Central memory CD8-positive, alpha-beta T cell (primary cell): ENCODE results near the gene ICA1L.
"Not testable (repeated sequence)": the region's sequence is repeated elsewhere in the genome, so short reads cannot be mapped to it uniquely, and the experiment has no call there.

Experiments used
- ATAC-seq: fragments of 150-1000 bp; cut with Tn5 transposase; replicated peaks from 2 replicates; pipeline ENCODE4 v1.10.0; 2022; ENCODE audit warnings: mild to moderate bottlenecking, moderate FRiP score, moderate number of reproducible peaks; ENCODE audit not compliant: poor library complexity, severe bottlenecking; ENCODE audit errors: extremely low read depth
- DNase-seq, 2 donors: peaks; one replicate each; pipeline ENCODE4 v3.0.0; 2021; ENCODE audit warnings: low spot score in 2 of 2
- H3K27ac Mint-ChIP-seq: one replicate; pipeline ENCODE4 v1.8.0; 2022; ENCODE audit warnings: low read depth, mild to moderate bottlenecking, moderate library complexity, mixed read lengths
- H3K27me3 Mint-ChIP-seq: one replicate; pipeline ENCODE4 v1.8.0; 2022; ENCODE audit warnings: mixed read lengths
- H3K36me3 Mint-ChIP-seq: one replicate; pipeline ENCODE4 v1.8.0; 2022; ENCODE audit warnings: mild to moderate bottlenecking, moderate library complexity, mixed read lengths; ENCODE audit not compliant: insufficient read depth
- H3K4me1 Mint-ChIP-seq: one replicate; pipeline ENCODE4 v1.8.0; 2022; ENCODE audit warnings: mixed read lengths
- H3K4me3 Mint-ChIP-seq: one replicate; pipeline ENCODE4 v1.8.0; 2022; ENCODE audit warnings: mild to moderate bottlenecking, moderate library complexity, mixed read lengths
- H3K9me3 Mint-ChIP-seq: one replicate; pipeline ENCODE4 v1.8.0; 2022; ENCODE audit warnings: mixed read lengths

Gene ICA1L

GRCh38 chr2:202831242-202832220 lies 40.0 kb downstream of the ICA1L start:
- H3K9me3 Mint-ChIP-seq, result no peaks in the 10 kb centered on the region
- no peaks in the 10 kb centered on the region for H3K27me3 Mint-ChIP-seq
- H3K36me3 Mint-ChIP-seq, result peaks cover 3% of the 10 kb centered on the region
- DNase-seq (peak in 1 of 2 donors; percentile 32), ATAC-seq (peak; percentile 72)
- peak overlapping the region; percentile 19 for H3K27ac Mint-ChIP-seq
- H3K4me1 Mint-ChIP-seq, result peaks cover 10% of the 10 kb centered on the region
- no peak overlapping the region for H3K4me3 Mint-ChIP-seq

- H3K36me3 Mint-ChIP-seq, result peaks cover 5% of the 10 kb centered on the region
- H3K27me3 Mint-ChIP-seq, result no peaks in the 10 kb centered on the region
- no peak for DNase-seq
- no peaks in the 10 kb centered on the region for H3K4me1 Mint-ChIP-seq
- no peak overlapping the region for H3K27ac Mint-ChIP-seq
- no peak overlapping the region for H3K4me3 Mint-ChIP-seq
- ATAC-seq, result no peak
- H3K9me3 Mint-ChIP-seq, result no peaks in the 10 kb centered on the region
Observed at GRCh38 chr2:202824901-202825300, 46.7 kb downstream of the ICA1L start.

GRCh38 chr2:202822411-202822810 lies 49.2 kb downstream of the ICA1L start:
- H3K9me3 Mint-ChIP-seq, result no peaks in the 10 kb centered on the region
- H3K27me3 Mint-ChIP-seq, result no peaks in the 10 kb centered on the region
- no peak overlapping the region for H3K27ac Mint-ChIP-seq
- H3K36me3 Mint-ChIP-seq, result peaks cover 4% of the 10 kb centered on the region
- ATAC-seq, result no peak
- H3K4me1 Mint-ChIP-seq, result no peaks in the 10 kb centered on the region
- H3K4me3 Mint-ChIP-seq, result no peak overlapping the region
- no peak for DNase-seq

DNA sequence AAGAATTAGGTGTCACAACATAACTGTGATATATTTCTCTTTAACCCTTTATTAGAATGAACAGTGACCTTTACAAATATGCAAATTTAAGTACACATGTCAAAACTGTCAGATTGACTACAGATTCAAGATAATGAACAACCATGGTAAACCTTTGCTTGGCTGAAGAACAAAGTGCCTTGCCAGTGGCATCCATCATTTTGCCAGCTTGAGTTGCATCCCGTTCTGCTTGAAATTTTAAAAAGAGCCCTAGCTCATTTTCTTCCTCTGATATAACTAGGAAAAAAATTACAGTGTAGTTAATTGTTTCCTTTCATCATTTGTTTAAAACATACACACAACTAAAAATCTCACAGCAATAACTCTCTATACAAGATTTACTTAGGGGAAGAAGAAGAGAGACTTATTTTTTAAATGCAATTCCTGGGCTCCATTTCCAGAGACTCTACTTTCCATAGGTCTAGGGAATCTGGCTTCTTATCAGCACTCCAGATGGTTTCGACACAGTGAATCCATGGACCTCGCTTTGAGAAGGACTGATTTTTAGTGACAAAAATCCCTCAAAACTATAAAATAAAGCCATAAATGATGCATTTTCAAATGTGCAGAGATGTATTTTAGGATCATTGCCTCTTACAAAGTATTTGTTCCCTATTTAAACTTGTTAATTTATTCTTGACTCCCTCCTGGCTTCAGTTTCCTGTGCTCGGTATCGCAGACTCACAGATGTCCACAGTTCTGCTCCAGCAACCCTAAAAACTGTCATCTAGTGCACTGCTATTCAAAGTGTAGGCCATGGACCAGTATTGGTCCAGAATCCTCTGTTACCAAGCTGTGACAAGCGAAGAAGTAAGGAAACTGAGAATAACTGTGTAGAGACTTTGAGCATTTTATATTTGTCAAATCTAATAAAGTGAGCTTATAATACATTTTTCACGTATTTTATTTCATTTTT lies 50.1 kb downstream of the ICA1L start:
- Mint-ChIP-seq H3K9me3 (no peaks in the 10 kb centered on the region), H3K36me3 (peaks cover 3% of the 10 kb centered on the region), H3K27me3 (no peaks in the 10 kb centered on the region), H3K4me1 (no peaks in the 10 kb centered on the region), H3K27ac (no peak overlapping the region), H3K4me3 (no peak overlapping the region)
- no peak for DNase-seq
- no peak for ATAC-seq

DNA sequence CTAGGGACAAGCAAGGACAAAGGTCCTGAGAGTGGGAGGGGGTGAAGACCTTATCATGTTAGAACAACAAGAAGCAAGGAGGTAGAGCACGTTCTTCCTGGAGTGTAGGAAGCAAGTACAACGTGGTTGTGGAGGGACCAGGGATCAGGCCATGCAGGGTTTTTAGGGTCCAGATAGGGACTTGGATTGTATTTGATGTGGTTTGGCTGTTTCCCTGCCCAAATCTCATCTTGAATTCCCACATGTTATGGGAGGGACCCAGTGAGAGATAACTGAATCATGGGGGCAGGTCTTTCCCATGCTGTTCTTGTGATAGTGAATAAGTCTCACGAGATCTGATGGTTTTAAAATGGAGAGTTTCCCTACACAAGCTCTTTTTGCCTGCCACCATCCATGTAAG lies 53.2 kb downstream of the ICA1L start:
- DNase-seq, result no peak
- H3K9me3 Mint-ChIP-seq, result no peaks in the 10 kb centered on the region
- no peaks in the 10 kb centered on the region for H3K4me1 Mint-ChIP-seq
- ATAC-seq, result no peak
- no peaks in the 10 kb centered on the region for H3K27me3 Mint-ChIP-seq
- no peak overlapping the region for H3K4me3 Mint-ChIP-seq
- no peak overlapping the region for H3K27ac Mint-ChIP-seq
- H3K36me3 Mint-ChIP-seq, result peaks cover 4% of the 10 kb centered on the region

GRCh38 chr2:202817771-202818170 lies 53.8 kb downstream of the ICA1L start:
- Mint-ChIP-seq H3K9me3 (no peaks in the 10 kb centered on the region), H3K4me3 (no peak overlapping the region), H3K27ac (no peak overlapping the region), H3K4me1 (no peaks in the 10 kb centered on the region), H3K27me3 (no peaks in the 10 kb centered on the region), H3K36me3 (peaks cover 4% of the 10 kb centered on the region)
- DNase-seq (no peak), ATAC-seq (no peak)

GRCh38 chr2:202815548-202816360 lies 55.8 kb downstream of the ICA1L start:
- no peak for DNase-seq
- Mint-ChIP-seq H3K36me3 (peaks cover 10% of the 10 kb centered on the region), H3K27ac (no peak overlapping the region), H3K4me1 (no peaks in the 10 kb centered on the region), H3K9me3 (no peaks in the 10 kb centered on the region), H3K27me3 (no peaks in the 10 kb centered on the region), H3K4me3 (no peak overlapping the region)
- no peak for ATAC-seq

DNA sequence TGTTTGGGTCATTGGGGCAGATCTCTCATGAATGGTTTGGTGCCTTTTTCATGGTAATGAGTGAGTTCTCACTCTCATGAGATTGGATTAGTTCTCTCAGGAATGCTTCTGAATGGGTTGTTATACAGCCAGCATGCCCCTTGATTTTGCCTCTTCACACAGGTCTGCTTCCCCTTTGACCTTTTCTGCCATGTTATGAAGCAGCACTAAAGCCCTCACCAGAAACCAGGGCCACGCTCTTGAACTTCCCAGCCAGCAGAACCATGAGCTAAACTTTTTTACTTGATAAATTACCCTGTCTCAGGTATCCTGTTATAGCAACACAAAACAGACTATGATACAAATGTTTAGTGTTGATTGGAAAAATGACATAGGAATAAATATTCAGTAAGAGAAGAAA lies 57.3 kb downstream of the ICA1L start:
- Mint-ChIP-seq H3K9me3 (no peaks in the 10 kb centered on the region), H3K27ac (no peak overlapping the region), H3K4me3 (no peak overlapping the region), H3K36me3 (peaks cover 10% of the 10 kb centered on the region), H3K4me1 (no peaks in the 10 kb centered on the region), H3K27me3 (no peaks in the 10 kb centered on the region)
- DNase-seq, result no peak
- ATAC-seq, result no peak

GRCh38 chr2:202813387-202813786 lies 58.2 kb downstream of the ICA1L start:
- no peaks in the 10 kb centered on the region for H3K27me3 Mint-ChIP-seq
- peaks cover 10% of the 10 kb centered on the region for H3K36me3 Mint-ChIP-seq
- no peak for ATAC-seq
- no peaks in the 10 kb centered on the region for H3K9me3 Mint-ChIP-seq
- no peak overlapping the region for H3K4me3 Mint-ChIP-seq
- DNase-seq, result no peak
- no peaks in the 10 kb centered on the region for H3K4me1 Mint-ChIP-seq
- no peak overlapping the region for H3K27ac Mint-ChIP-seq

GRCh38 chr2:202808754-202809153 lies 62.8 kb downstream of the ICA1L start:
- no peaks in the 10 kb centered on the region for H3K27me3 Mint-ChIP-seq
- no peak for ATAC-seq
- peak overlapping the region; percentile 8 for H3K27ac Mint-ChIP-seq
- no peak for DNase-seq
- no peak overlapping the region for H3K4me3 Mint-ChIP-seq
- peaks cover 8% of the 10 kb centered on the region for H3K36me3 Mint-ChIP-seq
- H3K4me1 Mint-ChIP-seq, result no peaks in the 10 kb centered on the region
- no peaks in the 10 kb centered on the region for H3K9me3 Mint-ChIP-seq

DNA sequence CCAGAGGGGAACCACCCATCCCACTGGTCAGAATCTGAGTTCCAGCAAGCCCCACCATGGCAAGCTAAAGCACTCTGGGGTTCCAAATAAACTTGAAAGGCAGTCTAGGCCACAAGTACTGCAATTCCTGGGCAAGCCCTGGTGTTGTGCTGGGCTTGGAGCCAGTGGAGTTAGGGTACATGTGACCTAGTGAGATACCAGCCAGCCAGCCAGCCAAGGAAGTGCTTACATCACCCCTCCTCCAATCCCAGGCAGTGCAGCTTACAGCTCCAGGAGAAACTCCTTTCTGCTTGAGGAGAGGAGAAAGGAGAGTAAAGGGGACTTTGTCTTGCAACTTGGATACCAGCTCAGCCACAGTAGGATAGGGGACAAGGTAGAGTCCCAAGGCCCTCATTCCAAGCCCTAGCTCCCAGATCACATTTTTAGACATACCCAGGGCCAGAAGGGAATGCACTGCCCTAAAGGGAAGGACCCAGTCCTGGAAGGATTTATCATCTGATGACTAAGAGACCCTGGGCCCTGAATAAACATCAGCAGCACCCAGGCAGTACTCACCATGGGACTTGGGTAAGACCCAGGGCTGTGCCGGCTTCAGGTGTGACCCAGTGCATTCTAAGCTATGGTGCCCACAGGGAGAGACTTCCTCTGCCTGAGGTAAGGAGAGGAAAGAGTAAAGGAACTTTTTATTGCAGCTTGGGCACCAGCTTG lies 64.0 kb downstream of the ICA1L start:
- H3K4me1 Mint-ChIP-seq, H3K27me3 Mint-ChIP-seq, H3K4me3 Mint-ChIP-seq, H3K36me3 Mint-ChIP-seq, H3K27ac Mint-ChIP-seq, ATAC-seq, DNase-seq, H3K9me3 Mint-ChIP-seq: not testable (repeated sequence)
